OCI-LY1 (cell line): Measurements from ENCODE around the gene IL6R.

Experiments
- H2AFZ ChIP-seq: fragments of 200-600 bp; sonication (generic), shearing (Covaris generic); 2 replicates; pipeline ENCODE4 v1.6.0; 2014; ENCODE audit warnings: antibody characterized with exemption, mild to moderate bottlenecking, low read length
- H3F3A ChIP-seq: fragments of 200-600 bp; sonication (generic), shearing (Covaris generic); 2 replicates; pipeline ENCODE4 v1.6.0; 2014; ENCODE audit warnings: mild to moderate bottlenecking, antibody characterized with exemption, low read length, moderate library complexity; ENCODE audit not compliant: insufficient read depth
- H3K27ac ChIP-seq: fragments of 200-600 bp; sonication (generic); 2 replicates; pipeline ENCODE4 v1.5.1; 2014; ENCODE audit warnings: low read length, mixed run types, mild to moderate bottlenecking, low read depth; ENCODE audit not compliant: poor library complexity, severe bottlenecking
- H3K27me3 ChIP-seq: fragments of 200-600 bp; sonication (generic); 2 replicates; pipeline ENCODE4 v1.6.0; 2014; ENCODE audit warnings: antibody characterized with exemption, mild to moderate bottlenecking, low read length, moderate library complexity; ENCODE audit not compliant: insufficient read depth
- H3K36me3 ChIP-seq: fragments of 200-600 bp; sonication (generic); 2 replicates; pipeline ENCODE4 v1.6.1; 2014; ENCODE audit warnings: mild to moderate bottlenecking, antibody characterized with exemption, low read length, moderate library complexity, mixed read lengths; ENCODE audit not compliant: insufficient read depth
- H3K4me1 ChIP-seq: fragments of 200-600 bp; sonication (generic); 2 replicates; pipeline ENCODE4 v1.5.1; 2014; ENCODE audit warnings: mild to moderate bottlenecking, low read length, moderate library complexity; ENCODE audit not compliant: insufficient read depth, severe bottlenecking
- H3K4me2 ChIP-seq: fragments of 200-600 bp; sonication (generic), shearing (Covaris generic); 2 replicates; pipeline ENCODE4 v1.6.1; 2014; ENCODE audit warnings: low read length
- H3K4me3 ChIP-seq: fragments of 200-600 bp; sonication (generic); 2 replicates; pipeline ENCODE4 v1.5.1; 2014; ENCODE audit warnings: low read length, low read depth, mild to moderate bottlenecking, mixed read lengths; ENCODE audit not compliant: poor library complexity, severe bottlenecking
- H3K79me2 ChIP-seq: fragments of 200-600 bp; shearing (Covaris generic); 2 replicates; pipeline ENCODE4 v1.6.1; 2016; ENCODE audit warnings: mixed run types, low read length, mixed read lengths; ENCODE audit not compliant: insufficient read depth
- H3K9ac ChIP-seq: fragments of 200-600 bp; sonication (generic), shearing (Covaris generic); 2 replicates; pipeline ENCODE4 v1.6.1; 2014; ENCODE audit warnings: mild to moderate bottlenecking, low read length, mixed read lengths
- H3K9me2 ChIP-seq: fragments of 200-600 bp; sonication (generic), shearing (Covaris generic); 2 replicates; pipeline ENCODE4 v1.6.1; 2014; ENCODE audit warnings: low read depth, mild to moderate bottlenecking, low read length, mixed read lengths
- H3K9me3 ChIP-seq: fragments of 200-600 bp; shearing (Covaris generic); 2 replicates; pipeline ENCODE4 v1.6.1; 2014; ENCODE audit warnings: low read length, mixed read lengths
- H4K20me1 ChIP-seq: fragments of 200-600 bp; sonication (generic), shearing (Covaris generic); 2 replicates; pipeline ENCODE4 v1.6.0; 2016; ENCODE audit warnings: mild to moderate bottlenecking, low read length; ENCODE audit not compliant: insufficient read depth
- EZH2 ChIP-seq: fragments of 200-600 bp; sonication (generic), shearing (Covaris generic); IDR thresholded peaks from 2 replicates; pipeline ENCODE4 v1.8.0; 2017; ENCODE audit warnings: borderline replicate concordance, mixed run types, mild to moderate bottlenecking, antibody characterized with exemption, low read length, moderate library complexity, mixed read lengths
- TF ChIP-seq, protein P1 (sequence below): fragments of 200-600 bp; sonication (generic), shearing (Covaris generic); IDR thresholded peaks from 2 replicates; pipeline ENCODE4 v1.5.1; 2017; ENCODE audit warnings: mild to moderate bottlenecking, antibody characterized with exemption, low read length, moderate library complexity, mixed read lengths

The IL6R gene

DNA sequence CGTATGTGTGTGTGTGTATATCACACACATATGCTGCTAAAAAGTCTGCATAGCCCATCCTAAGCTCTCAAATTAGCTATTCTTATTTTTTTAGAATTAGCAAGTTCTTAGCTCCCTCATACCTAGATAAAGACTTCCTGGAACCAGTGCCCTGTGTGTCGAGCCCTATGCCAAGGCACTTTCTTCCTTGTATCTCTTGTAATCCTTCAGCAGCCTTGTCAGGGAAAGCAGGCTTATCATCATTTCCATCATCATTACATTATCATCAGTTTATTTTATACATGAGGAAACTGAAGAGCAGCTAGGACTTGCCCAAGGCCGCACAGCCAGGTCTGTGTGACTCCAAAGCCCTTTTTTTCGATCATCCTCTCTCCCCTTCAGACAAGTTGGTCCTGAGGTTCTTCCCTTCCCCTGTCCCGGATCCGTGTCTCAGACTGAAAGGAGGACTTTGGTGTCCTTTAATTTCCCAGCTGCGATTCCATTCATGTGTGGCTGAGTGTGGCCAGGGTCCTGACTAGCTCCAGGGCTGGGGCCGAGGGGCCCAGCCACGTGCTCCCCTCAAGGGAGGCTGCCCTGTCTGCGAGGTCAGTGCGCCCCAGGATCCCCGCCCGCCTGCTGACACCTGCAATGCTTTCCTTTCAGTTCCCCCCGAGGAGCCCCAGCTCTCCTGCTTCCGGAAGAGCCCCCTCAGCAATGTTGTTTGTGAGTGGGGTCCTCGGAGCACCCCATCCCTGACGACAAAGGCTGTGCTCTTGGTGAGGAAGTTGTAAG lies 24.9 kb downstream of the IL6R start:
- Histone ChIP-seq H3K4me3 (no peak overlapping the region), H3K4me2 (no peak overlapping the region), H3K4me1 (no peaks in the 10 kb centered on the region), H3K9me2 (no peaks in the 10 kb centered on the region), H3F3A (no peaks in the 10 kb centered on the region), H3K27me3 (no peaks in the 10 kb centered on the region), H3K36me3 (no peaks in the 10 kb centered on the region), H3K27ac (no peak overlapping the region), H3K9me3 (no peaks in the 10 kb centered on the region), H3K9ac (no peak overlapping the region), H2AFZ (no peak overlapping the region), H3K79me2 (no peaks in the 10 kb centered on the region), H4K20me1 (no peaks in the 10 kb centered on the region)
- TF ChIP-seq EZH2 = no peak
- TF ChIP-seq, protein P1, sequence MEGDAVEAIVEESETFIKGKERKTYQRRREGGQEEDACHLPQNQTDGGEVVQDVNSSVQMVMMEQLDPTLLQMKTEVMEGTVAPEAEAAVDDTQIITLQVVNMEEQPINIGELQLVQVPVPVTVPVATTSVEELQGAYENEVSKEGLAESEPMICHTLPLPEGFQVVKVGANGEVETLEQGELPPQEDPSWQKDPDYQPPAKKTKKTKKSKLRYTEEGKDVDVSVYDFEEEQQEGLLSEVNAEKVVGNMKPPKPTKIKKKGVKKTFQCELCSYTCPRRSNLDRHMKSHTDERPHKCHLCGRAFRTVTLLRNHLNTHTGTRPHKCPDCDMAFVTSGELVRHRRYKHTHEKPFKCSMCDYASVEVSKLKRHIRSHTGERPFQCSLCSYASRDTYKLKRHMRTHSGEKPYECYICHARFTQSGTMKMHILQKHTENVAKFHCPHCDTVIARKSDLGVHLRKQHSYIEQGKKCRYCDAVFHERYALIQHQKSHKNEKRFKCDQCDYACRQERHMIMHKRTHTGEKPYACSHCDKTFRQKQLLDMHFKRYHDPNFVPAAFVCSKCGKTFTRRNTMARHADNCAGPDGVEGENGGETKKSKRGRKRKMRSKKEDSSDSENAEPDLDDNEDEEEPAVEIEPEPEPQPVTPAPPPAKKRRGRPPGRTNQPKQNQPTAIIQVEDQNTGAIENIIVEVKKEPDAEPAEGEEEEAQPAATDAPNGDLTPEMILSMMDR = no peak

DNA sequence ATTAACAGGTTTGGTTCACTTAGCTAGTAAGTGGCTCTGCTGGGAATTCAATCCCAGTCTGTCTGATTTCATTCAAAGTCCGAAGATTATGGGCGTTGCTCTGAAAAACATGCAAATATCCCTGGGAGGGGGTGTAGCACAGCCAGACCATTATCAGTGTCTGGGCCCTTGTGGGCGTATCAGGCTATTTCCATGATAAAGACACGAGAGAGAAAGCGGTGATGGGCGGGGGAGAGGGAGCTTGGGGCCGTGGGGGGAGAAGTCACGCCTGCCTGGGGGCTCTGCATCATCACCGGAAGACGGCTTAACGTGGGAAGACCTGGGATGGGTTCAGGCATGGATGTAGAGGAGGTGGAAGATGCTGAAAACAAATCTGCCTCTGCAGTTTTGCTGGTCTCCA lies 25.8 kb downstream of the IL6R start:
- no peaks in the 10 kb centered on the region for H3K9me3 ChIP-seq
- H3K36me3 ChIP-seq = no peaks in the 10 kb centered on the region
- H2AFZ ChIP-seq = no peak overlapping the region
- H3K4me1 ChIP-seq = no peaks in the 10 kb centered on the region
- H3K79me2 ChIP-seq = no peaks in the 10 kb centered on the region
- H3K27ac ChIP-seq = no peak overlapping the region
- H4K20me1 ChIP-seq = no peaks in the 10 kb centered on the region
- no peak overlapping the region for H3K4me2 ChIP-seq
- 0 out of 2 replicates have a peak, but pooled peaks cover 2% of the 10 kb centered on the region for H3K27me3 ChIP-seq
- H3K9me2 ChIP-seq = no peaks in the 10 kb centered on the region
- H3K9ac ChIP-seq = no peak overlapping the region
- no peak overlapping the region for H3K4me3 ChIP-seq
- TF ChIP-seq, protein P1 = no peak
- no peak for TF ChIP-seq EZH2
- no peaks in the 10 kb centered on the region for H3F3A ChIP-seq

DNA sequence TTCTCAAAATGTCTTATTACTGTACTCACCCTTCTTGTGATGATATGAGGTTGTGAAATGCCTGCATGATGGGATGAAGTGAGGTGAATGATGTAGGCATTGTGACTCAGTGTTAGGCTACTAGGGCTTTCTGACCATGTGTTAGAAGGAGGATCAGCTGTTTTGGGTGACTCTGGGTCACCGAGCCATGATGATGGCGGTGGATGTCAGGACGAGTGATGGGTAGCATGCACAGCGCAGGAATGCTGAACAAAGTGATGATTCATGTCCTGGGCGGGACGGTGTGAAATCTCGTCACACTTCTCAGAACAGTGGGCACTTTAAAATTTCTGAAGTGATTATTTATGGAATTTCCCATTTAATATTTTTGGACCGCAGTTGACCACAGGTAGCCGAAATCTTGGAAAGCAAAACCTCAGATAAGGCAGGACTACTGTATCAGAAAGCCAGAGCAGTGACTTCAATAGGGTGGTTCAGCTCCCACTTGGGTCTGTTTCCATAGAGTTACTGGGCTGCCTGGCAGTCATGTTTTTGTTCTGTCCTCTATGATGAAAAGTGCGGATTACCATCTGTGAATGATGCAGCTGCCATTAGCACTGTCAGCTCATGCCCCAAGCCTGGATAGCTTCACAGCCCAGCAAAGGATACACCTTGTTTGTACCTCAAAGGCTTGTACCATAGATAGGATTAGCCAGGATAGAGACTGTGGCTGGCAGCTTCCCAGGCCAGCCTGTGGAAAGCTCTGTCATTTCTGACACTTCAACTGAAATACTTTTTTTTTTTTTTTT lies 26.6 kb downstream of the IL6R start:
- 0 out of 2 replicates have a peak, but pooled peaks cover 3% of the 10 kb centered on the region for H3K27me3 ChIP-seq
- H3K27ac ChIP-seq = no peak overlapping the region
- no peaks in the 10 kb centered on the region for H3K36me3 ChIP-seq
- no peaks in the 10 kb centered on the region for H3F3A ChIP-seq
- H3K9ac ChIP-seq = no peak overlapping the region
- H3K9me2 ChIP-seq = no peaks in the 10 kb centered on the region
- H3K4me2 ChIP-seq = no peak overlapping the region
- no peak for TF ChIP-seq EZH2
- TF ChIP-seq, protein P1 = no peak
- no peaks in the 10 kb centered on the region for H4K20me1 ChIP-seq
- H3K9me3 ChIP-seq = no peaks in the 10 kb centered on the region
- no peaks in the 10 kb centered on the region for H3K79me2 ChIP-seq
- no peaks in the 10 kb centered on the region for H3K4me1 ChIP-seq
- H2AFZ ChIP-seq = no peak overlapping the region
- no peak overlapping the region for H3K4me3 ChIP-seq
